Lung (tissue), 12 donors: ENCODE data around the gene TASP1. TPM values are rescaled to one million over a fixed set of nuclear protein-coding genes. Genes with fewer than 3 reads are reported as not detected.
"Not testable (repeated sequence)": the region's sequence is repeated elsewhere in the genome, so short reads cannot be mapped to it uniquely, and the experiment has no call there.

Experiments
- ATAC-seq: fragments of 200-7000 bp; cut with Tn5 transposase; one replicate; pipeline ENCODE4 v1.9.1; 2020; ENCODE audit warnings: moderate number of reproducible peaks; ENCODE audit not compliant: insufficient read depth, low FRiP score
- DNase-seq, 3 donors: peaks; one replicate each; pipeline ENCODE4 v3.0.0-alpha.2; 2013 to 2017
- H3K27ac ChIP-seq, 2 donors: one replicate each; pipeline ENCODE4 v1.5.1; 2013; ENCODE audit warnings: mild to moderate bottlenecking in 2 of 2, moderate library complexity in 2 of 2, control low read depth in 1 of 2, inconsistent platforms in 1 of 2, low read depth in 1 of 2, low read length in 1 of 2
- H3K27me3 ChIP-seq, 3 donors: one replicate each; pipeline ENCODE4 v1.5.1; 2013; ENCODE audit warnings: low read length in 2 of 3; ENCODE audit not compliant: control insufficient read depth in 3 of 3, insufficient read depth in 3 of 3
- H3K36me3 ChIP-seq, 4 donors: one replicate each; pipeline ENCODE4 v1.5.1; 2013; ENCODE audit warnings: low read length in 4 of 4, mild to moderate bottlenecking in 1 of 4, moderate library complexity in 1 of 4; ENCODE audit not compliant: control insufficient read depth in 4 of 4, insufficient read depth in 4 of 4
- H3K4me1 ChIP-seq, 5 donors: one replicate each; pipeline ENCODE4 v1.5.1; 2013; ENCODE audit warnings: low read length in 5 of 5, mild to moderate bottlenecking in 2 of 5, moderate library complexity in 1 of 5; ENCODE audit not compliant: control insufficient read depth in 5 of 5, insufficient read depth in 5 of 5
- H3K4me3 ChIP-seq: one replicate; pipeline ENCODE4 v1.5.1; 2013; ENCODE audit warnings: mild to moderate bottlenecking, control low read depth, moderate library complexity
- H3K9ac ChIP-seq, 2 donors: one replicate each; pipeline ENCODE4 v1.5.1; 2013; ENCODE audit warnings: low read length in 2 of 2, control low read depth in 1 of 2; ENCODE audit not compliant: insufficient read depth in 1 of 2
- H3K9me3 ChIP-seq, 4 donors: one replicate each; pipeline ENCODE4 v1.5.1; 2013; ENCODE audit warnings: low read length in 3 of 4, mild to moderate bottlenecking in 1 of 4, moderate library complexity in 1 of 4; ENCODE audit not compliant: control insufficient read depth in 4 of 4, insufficient read depth in 3 of 4
- WGBS, 2 donors: extraction: QIAGEN DNeasy Blood & Tissue Kit; methylation state at CpG; one replicate each; pipeline ENCODE4 v1.1.7; 2013; 5-methylcytosine and 5-hydroxymethylcytosine counted together
- polyA plus RNA-seq, 2 donors: library from polyadenylated mRNA; stranded (reverse); fragments of 200-250 nt; gene quantifications; one replicate each; pipeline ENCODE4 v1.2.1, GENCODE V29; 2013
- total RNA-seq, 2 donors: library from RNA; depleted of rRNA in 1 of 2; stranded (reverse); fragments of >200 nt in 1 of 2; gene quantifications; one replicate each; pipeline ENCODE4 v1.2.1, GENCODE V29; 2014 to 2021
- TF ChIP-seq, protein P1 (sequence below): IDR thresholded peaks from 2 replicates; pipeline ENCODE4 v1.5.1; 2012; ENCODE audit warnings: mild to moderate bottlenecking; ENCODE audit errors: control extremely low read depth, extremely low read depth
- donor health status: control.
- donor health status: control.
- donor health status: Bipolar disorder and iron deficiency.
- donor health status: healthy.
- donor health status: DM: yes; HTN: yes; CAD: no.

The TASP1 gene
- total and polyA plus RNA-seq, 4 donors = 5.0 to 26.5 (median 11.5) TPM

DNA sequence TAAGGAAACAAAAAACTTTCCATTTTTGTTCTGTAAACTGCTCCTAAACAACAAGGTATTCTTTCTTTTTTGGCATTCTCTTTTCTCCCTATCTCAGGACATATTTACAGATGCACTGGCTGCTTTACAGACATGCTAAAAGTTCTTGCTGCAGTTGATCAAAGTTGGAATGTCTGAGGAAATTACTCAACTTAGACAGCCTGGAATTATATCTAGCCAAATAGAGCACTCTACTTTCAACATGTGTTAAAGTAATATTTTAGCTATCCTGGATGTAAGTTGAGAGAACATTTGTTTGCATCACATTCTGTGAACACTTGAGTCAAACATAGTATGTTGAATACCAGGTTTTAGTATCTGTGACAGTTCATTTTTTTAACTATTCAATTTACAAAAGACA, 24.8 kb downstream of the TASP1 start:
- TF ChIP-seq, protein P1, sequence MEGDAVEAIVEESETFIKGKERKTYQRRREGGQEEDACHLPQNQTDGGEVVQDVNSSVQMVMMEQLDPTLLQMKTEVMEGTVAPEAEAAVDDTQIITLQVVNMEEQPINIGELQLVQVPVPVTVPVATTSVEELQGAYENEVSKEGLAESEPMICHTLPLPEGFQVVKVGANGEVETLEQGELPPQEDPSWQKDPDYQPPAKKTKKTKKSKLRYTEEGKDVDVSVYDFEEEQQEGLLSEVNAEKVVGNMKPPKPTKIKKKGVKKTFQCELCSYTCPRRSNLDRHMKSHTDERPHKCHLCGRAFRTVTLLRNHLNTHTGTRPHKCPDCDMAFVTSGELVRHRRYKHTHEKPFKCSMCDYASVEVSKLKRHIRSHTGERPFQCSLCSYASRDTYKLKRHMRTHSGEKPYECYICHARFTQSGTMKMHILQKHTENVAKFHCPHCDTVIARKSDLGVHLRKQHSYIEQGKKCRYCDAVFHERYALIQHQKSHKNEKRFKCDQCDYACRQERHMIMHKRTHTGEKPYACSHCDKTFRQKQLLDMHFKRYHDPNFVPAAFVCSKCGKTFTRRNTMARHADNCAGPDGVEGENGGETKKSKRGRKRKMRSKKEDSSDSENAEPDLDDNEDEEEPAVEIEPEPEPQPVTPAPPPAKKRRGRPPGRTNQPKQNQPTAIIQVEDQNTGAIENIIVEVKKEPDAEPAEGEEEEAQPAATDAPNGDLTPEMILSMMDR = no peak
- no peak overlapping the region for H3K4me3 ChIP-seq
- H3K9me3 ChIP-seq = no peaks in the 10 kb centered on the region
- peaks cover 0 to 7% (median 0%) of the 10 kb centered on the region in 5 donors for H3K4me1 ChIP-seq
- H3K36me3 ChIP-seq = peaks cover 0 to 4% (median 0%) of the 10 kb centered on the region in 4 donors
- no peak for ATAC-seq
- no peaks in the 10 kb centered on the region for H3K27me3 ChIP-seq
- H3K27ac ChIP-seq = no peak overlapping the region
- peak in 1 of 3 donors; percentile 10 for DNase-seq
- no peak overlapping the region for H3K9ac ChIP-seq

DNA sequence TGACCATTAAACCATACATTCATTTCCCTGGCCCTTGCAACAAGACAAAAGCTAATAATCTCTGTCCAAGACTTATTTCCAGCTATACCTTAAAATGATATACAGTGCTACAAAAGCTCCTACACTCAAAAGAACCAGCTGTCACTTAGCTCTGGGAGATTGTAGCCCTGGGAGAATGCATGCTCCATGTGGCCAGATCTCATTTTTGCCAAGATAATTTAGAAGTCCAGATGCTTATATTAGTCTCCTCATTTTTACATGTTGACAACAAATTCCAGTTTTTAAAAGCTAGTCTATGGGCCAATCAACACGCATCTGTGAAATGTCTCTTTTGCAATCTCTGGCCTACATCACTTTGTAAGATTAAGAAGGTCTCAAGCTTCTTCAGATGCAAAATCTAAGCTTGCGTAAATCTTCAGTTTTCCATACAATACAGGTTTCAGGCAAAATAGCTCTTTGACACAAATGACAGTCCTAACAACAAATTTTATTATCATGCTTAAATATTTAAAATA, 27.1 kb downstream of the TASP1 start:
- Histone ChIP-seq H3K9ac (no peak overlapping the region), H3K36me3 (peaks cover 0 to 4% (median 0%) of the 10 kb centered on the region in 4 donors), H3K27me3 (no peaks in the 10 kb centered on the region), H3K4me1 (peaks cover 0 to 7% (median 0%) of the 10 kb centered on the region in 5 donors), H3K4me3 (no peak overlapping the region), H3K9me3 (no peaks in the 10 kb centered on the region), H3K27ac (no peak overlapping the region)
- ATAC-seq = no peak
- 92% methylated on average over 2 of the region's 2 CpGs for WGBS, 2 donors
- DNase-seq = no peak
- TF ChIP-seq, protein P1 = no peak

DNA sequence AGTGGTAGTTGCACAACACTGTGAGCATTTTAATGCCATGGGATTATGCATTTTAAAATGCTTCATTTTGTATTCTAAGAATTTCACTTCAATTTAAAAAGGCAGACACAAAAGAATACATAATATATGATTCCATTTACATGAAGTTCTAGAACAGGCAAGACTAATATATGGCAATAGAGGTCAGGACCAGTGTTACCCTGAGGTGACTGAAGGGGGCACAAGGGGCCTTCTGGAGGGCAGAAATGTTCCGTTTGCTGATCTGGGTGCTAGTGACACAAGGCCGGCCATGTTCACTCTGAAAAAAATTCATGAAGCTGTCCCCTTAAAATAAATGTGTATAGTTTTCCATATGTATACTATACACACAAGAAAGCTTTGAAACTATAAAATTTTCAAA, 28.5 kb downstream of the TASP1 start:
- Histone ChIP-seq H3K27ac (no peak overlapping the region), H3K36me3 (peaks cover 0 to 4% (median 0%) of the 10 kb centered on the region in 4 donors), H3K9ac (no peak overlapping the region), H3K4me1 (peaks cover 0 to 7% (median 0%) of the 10 kb centered on the region in 5 donors), H3K9me3 (no peaks in the 10 kb centered on the region), H3K4me3 (no peak overlapping the region), H3K27me3 (no peaks in the 10 kb centered on the region)
- WGBS, 2 donors = 87 to 93% methylated on average over 2 of the region's 2 CpGs
- DNase-seq = no peak
- ATAC-seq = no peak
- TF ChIP-seq, protein P1 = no peak

DNA sequence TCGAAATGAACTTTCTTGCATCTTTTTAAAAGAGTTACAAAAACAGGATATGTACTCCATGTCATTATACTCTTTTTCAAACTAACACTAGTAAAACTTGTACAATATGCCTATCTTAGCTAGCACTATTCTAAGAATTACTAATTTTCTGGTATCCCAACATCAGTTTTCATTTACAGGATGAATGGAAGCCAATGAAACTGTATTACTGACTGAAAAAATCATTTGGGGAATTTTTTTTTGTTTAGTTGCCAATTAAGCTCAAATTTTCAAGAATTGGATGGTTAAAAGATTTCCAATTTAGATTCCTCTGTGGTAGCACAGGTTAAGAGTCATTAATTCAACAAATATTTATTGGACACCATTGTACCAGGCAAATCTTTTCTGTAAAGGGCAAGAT, 30.7 kb downstream of the TASP1 start:
- no peak for DNase-seq
- no peaks in the 10 kb centered on the region for H3K9me3 ChIP-seq
- H3K4me3 ChIP-seq = no peak overlapping the region
- no peaks in the 10 kb centered on the region for H3K27me3 ChIP-seq
- peaks cover 0 to 6% (median 2%) of the 10 kb centered on the region in 4 donors for H3K36me3 ChIP-seq
- no peak overlapping the region for H3K9ac ChIP-seq
- WGBS, 2 donors = 96 to 100% methylated on average over 1 of the region's 1 CpG
- ATAC-seq = no peak
- no peaks in the 10 kb centered on the region for H3K4me1 ChIP-seq
- no peak overlapping the region for H3K27ac ChIP-seq
- TF ChIP-seq, protein P1 = no peak

DNA sequence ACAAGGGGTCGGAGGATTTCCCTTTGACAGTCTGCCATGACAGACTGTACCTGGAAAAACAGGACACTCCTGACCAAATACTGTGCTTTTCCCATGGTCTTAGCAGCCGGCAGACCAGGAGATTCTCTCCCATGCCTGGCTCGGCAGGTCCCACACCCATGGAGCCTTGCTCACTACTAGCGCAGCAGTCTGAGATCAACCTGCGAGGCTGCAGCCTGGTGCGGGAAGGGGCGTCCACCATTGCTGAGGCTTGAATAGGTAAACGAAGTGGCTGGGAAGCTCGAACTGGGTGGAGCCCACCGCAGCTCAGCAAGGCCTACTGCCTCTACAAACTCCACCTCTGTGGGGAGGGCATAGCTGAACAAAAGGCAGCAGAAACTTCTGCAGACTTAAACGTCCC, 45.3 kb downstream of the TASP1 start:
- H3K27ac ChIP-seq, H3K36me3 ChIP-seq, H3K4me3 ChIP-seq, H3K9me3 ChIP-seq, H3K4me1 ChIP-seq, H3K9ac ChIP-seq, H3K27me3 ChIP-seq, DNase-seq, ATAC-seq: not testable (repeated sequence)
- WGBS, 2 donors = 93 to 94% methylated on average over 11 of the region's 11 CpGs
